Fibroblast of peridontal ligament (primary cell): Measurements from ENCODE around the gene ARFIP1.
A peak's percentile ranks its signal among the peaks of the same experiment; 100 is the strongest.
"Not testable (repeated sequence)": the region's sequence is repeated elsewhere in the genome, so short reads cannot be mapped to it uniquely, and the experiment has no call there.

Experiments
- DNase-seq: peaks from one replicate; pipeline ENCODE4 v3.0.0-alpha.2; 2010; ENCODE audit errors: extremely low read depth

ARFIP1 gene

DNA sequence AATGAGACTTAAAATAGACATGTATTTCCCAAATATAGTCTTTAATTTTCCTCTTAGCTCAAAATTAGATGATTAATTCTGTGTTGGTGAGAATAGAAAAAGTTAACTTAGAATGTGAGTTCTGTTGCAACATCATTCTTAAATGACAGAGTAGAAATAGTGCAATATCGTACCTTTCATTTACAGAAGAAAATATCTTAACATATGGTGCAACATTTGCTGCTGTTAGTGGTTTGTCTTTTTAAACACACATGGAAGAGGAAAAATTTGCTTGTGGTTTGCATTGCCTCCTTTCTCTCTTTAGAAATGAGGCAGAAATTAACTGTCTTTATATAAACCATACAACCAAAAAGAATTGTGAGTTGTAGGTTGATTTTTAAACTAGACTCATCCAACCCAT, 117.1 kb downstream of the ARFIP1 start:
- DNase-seq, result peak; percentile 84

DNA sequence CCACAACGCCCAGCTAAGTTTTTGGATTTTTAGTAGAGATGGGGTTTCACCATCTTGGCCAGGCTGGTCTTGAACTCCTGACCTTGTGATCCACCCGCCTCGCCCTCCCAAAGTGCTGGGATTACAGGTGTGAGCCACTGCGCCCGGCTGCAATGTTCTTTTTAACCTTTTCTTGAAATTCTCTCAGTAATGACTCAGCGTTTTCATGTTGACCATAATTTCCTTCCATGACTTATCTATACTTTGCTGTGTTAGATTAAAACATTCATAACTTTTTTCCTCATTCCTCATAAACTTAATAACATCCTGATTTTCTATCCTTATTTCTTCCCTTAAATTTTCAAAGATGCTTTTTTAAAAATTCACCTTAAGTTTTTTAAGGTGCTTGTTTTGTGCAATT, 118.4 kb downstream of the ARFIP1 start:
- not testable (repeated sequence) for DNase-seq

DNA sequence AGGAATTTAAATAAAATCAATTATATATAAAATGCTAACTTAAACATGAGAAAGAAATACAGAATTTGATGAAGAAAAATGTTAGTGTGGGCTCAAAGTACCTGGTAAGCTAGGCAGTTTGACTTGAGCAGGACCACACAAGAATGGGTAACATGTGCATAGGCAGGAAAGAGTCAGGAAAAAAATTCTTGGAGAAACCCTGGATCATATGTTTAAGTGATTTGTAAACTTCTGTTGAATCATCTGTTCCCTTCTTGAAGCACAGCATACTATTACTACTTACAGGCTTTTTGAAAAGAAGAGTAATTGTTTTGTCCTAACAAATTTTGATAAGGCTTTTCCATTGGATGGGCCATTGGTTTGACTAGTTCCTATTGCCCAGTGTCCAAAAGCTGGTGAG, 118.9 kb downstream of the ARFIP1 start:
- no peak for DNase-seq

DNA sequence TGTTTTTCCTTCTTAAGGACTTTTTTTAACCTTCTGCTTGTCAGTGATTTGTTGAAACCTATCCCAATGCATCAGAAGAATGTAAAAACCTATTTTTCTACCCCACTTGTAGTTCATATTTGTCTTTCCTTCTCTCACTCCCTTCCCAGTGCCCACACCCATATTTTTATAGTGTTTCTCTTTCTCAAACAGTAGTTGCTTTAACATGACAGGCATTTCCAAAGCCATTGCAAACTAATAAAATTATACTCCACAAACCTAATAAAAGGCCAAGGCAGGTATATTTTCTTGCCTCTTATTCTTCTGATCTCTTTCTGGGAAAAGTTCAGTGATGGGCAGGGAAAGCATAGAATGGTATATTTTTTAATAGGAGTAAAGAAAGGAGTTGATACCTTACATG, 120.6 kb downstream of the ARFIP1 start:
- DNase-seq, result no peak

DNA sequence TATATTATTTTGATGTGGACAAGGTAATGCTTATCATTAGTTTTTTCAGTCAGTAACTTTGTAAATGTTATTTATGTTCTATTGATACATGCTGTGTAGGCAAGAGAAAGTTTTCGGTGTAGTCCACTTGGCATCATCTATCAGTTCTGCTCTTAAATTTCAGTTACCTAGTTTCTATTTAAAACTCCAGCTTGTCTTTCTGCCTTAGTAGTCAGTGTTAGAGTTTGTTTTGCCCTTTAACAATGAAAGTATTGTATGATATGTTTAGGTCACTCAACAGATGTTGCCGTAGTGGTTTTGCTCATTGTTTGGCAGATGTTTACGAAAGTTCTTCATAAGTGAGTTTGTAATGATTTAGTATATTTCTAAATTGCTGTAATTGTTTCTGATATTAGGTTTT, 121.5 kb downstream of the ARFIP1 start:
- DNase-seq, result no peak

DNA sequence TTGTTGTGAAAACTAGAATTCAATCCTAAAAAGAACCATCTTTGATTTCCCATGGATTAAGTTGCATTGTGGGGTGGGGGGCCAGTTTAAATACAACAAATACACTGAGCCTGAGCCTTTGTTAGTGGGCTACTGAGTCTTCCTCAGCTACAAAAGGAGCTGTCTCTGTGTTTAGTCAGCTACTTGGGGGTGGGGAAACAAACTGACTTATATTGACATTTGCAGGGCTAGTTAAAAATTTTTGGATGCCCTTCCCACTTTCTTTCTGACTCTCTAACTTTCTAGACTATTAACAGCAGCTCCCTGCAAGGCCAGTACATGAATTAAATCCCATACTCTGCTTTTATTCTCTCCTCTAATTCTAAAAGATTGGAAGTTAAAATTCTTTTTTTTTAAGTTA, 123.9 kb downstream of the ARFIP1 start:
- DNase-seq, result no peak

DNA sequence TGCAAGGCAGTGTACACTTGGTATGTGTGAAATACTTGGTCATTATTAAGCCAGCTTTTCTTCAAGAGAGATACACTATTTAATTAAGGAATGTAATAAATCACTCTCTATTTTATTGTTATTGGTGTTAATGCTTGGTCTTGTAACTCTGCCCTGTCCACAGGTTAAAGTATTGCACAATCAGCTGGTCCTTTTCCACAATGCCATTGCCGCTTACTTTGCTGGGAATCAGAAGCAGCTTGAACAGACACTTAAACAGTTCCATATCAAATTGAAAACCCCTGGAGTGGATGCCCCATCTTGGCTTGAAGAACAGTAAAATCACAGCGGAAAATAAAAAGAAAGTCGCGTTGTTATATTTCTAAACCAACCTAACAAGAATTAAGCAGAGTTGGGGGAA, 130.1 kb downstream of the ARFIP1 start:
- no peak for DNase-seq

DNA sequence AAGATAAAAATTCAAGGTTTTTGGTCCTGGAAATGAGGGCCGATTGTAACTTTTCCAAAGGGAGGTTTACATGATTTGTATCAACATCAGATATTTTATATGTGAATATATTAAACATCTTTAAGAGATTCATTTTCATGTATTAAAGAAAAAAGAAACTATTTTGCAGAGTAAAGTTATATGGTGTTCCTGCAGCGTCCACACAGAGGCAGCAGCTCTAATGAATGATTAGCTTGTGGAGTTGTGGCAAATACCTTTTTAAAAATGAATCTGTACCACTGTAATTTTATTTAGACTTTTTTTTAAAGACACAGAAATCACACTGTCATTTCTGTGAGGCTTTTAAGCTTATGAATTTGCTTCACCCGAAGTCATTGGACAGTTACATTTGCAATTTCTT, 130.8 kb downstream of the ARFIP1 start:
- DNase-seq, result no peak

DNA sequence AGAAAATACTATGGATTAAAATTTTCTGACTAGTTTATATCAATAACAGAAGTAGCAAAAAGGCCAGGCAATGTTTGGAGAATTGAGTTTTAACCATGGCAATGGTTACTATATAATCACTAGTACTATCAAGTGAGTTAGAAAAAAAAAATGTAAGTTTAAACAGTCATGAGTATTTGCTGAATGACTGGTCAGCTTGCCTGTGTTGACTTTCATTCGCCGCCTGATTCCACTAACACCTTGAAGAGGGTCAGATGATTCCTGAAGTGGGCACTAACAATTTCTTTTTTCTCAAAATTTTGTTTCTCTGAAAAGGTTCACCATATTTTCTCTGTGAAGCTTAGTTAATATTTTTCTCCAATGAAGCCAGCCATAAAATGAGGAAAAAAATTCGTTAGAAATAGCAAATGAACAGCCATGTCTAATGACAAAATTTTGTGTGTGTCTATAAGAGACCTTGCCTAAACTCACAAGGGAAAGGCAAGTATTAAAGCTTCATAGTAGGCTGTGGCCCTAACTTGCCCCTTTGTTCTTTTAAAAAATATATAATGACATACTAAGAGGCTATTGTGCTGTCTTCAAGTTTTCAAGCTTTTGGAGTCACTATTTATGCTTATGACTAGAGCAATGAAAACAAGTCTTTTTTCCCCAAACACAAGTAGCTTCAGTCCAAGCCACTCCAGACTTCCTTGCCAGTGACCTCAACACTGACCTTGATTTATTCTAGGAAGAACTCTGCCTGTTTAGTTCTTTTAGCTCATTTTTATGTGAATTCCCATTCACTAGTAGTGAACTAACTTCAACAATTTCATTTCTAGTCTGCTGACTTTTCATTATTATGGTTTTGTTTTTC, 138.0 kb downstream of the ARFIP1 start:
- no peak for DNase-seq

DNA sequence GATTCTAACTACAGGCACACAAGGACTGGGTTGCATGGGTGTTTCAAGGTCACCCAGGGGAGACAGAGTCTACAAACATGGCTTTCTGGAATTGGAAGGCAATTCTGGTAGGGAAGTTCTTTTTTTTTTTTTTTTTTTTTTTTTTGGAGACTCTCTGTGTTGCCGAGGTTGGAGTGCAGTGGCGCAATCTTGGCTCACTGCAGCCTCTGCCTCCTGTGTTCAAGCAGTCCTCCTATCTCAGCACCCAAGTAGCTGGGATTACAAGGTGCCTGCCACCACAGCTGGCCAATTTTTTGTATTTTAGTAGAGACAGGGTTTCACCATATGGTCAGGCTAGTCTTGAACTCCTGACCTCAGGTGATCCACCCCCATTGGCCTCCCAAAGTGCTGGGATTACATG, 140.1 kb downstream of the ARFIP1 start:
- DNase-seq, result no peak

DNA sequence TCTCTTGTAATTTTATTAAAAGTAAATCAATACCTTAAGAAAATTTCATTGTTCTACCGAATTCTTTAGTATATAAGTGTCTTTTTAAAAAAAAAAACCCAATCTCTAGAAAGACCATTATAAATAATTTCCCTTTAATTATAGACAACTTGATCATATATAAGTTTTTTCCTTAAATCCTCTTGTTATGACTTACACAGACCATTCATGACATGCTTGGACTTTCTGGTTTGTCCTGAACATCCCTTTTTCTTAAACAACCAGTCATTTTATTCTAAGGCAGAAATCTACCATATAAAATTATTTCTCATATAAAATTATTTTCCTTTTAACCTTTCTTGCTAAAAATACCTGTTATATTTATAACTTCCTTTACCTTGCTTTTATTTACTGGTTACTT, 141.0 kb downstream of the ARFIP1 start:
- DNase-seq, result no peak

DNA sequence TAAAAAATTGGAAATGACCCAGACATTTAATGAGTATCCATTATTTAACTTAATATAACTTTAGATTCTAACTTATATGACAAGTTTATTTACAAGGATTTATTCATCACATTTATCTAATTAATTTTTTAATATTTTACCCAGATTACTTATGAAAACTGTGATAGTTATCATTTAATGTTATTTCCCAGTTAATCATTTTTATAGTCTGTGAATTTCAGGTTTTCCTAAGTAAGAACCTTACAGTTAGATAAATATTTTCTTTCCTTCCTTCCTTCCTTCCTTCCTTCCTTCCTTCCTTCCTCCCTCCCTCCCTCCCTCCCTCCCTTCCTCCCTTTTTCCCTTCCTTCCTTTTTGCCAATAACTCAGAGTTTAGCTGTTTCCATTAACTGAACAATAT, 141.5 kb downstream of the ARFIP1 start:
- no peak for DNase-seq

DNA sequence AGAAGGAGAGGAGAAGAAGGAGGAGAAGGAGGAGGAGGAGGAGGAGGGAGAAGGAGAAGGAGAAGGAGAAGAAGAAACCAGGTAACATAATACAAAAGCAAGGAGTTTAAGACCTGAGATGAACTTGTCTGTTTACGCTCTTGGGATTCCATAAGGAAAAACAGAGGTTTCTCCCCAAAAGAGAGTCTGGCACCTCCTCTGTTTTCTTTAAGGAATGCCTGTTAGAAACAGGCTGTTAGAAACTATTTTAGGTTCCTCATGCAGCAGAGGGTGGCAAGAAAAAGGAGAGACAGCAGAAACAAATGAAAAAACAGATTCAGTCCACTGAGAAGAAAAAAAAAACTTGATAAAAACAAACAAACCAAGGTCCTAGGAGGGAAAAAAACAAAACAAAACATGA, 146.1 kb downstream of the ARFIP1 start:
- no peak for DNase-seq

DNA sequence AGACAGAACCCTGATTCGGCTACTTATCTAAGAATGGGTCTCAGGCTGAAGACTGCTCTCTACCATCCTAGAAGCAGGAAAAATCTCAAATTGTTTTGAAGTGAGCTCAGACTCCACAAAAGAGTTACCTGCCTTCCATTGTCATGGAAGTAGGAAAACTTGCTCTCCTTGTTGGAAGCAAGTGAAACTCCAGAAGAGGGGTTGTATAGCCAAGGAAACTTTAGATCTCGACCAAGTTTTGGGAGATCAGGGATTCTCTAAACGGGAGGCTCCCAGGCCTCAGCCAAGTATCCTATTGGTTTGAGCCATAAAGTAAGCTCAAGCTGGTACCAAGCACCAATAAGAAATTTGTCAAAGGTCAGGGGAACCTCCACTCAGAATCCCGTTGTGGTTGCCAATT, 147.2 kb downstream of the ARFIP1 start:
- DNase-seq, result no peak

DNA sequence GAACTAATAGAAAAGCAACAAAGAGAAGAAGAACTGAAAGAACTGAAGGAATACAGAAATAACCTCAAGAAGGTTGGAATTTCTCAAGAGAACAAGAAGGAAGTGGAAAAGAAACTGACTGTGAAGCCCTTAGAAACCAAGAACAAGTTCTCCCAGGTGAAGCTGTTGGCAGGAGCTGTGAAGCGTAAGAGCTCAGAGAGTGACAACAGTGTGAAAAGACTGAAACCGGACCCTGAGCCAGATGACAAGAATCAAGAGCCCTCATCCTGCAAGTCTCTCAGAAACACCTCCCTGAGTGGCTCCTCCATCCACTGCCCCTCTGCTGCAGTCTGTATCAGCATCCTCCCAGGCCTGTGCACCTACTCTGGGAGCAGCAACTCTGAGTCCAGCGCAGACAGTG, 148.0 kb downstream of the ARFIP1 start:
- no peak for DNase-seq

DNA sequence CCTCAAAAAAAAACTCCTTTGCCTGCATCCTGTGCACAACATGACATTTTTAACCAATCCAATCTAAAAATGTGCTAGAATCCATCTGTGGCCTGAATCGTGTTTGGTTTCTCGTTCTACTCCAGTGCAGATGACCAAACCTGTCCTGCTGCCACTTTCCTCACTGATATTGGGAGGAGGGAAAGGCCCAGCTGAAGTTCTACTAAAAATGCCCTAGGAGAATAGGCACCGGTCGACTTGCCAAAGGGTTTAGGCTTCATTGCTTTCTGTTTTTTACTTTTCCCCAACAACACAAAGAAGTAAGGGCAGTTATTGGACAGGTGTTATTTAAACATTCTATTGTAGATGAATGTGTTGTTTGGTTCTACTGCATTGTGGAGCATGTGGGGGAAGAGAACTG, 148.5 kb downstream of the ARFIP1 start:
- DNase-seq, result no peak

DNA sequence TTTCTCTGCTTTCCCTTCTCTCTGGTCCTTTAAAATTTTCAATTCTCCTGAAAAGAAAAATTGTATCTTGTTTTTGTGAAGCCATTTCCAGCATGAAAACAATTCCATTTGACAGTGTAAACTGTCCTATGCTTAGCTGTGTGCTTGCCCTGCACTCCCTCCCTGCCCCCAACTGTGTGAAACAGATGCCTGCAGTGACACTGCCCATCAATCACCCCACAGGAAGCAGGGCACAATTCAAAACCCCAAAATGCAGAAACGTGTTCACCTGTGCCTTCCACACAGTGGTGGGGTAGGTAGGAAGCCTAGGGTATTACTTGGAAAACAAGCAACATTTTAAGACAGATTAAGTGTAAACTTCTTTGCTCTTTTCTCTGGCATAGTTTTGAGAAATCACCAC, 150.1 kb downstream of the ARFIP1 start:
- no peak for DNase-seq

DNA sequence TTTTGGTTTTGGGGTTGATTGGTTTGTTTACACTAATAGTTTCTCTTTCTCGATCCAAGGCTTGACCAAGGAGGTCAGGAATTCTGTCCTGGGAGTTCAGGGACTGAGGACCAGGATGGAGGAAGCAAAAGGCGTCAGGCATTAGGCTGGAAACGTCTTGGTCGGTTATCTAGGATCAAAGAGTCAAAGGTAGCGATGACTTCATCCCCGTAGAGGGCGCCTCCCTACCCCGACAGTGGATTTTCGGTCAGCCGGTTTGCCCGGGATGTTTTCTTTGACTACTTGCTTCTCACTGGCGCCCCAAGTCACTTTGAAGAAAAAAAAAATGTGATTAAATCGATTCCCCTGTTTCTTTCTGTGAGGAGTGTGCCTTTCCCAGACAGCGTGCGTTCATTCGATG, 155.4 kb downstream of the ARFIP1 start:
- no peak for DNase-seq

DNA sequence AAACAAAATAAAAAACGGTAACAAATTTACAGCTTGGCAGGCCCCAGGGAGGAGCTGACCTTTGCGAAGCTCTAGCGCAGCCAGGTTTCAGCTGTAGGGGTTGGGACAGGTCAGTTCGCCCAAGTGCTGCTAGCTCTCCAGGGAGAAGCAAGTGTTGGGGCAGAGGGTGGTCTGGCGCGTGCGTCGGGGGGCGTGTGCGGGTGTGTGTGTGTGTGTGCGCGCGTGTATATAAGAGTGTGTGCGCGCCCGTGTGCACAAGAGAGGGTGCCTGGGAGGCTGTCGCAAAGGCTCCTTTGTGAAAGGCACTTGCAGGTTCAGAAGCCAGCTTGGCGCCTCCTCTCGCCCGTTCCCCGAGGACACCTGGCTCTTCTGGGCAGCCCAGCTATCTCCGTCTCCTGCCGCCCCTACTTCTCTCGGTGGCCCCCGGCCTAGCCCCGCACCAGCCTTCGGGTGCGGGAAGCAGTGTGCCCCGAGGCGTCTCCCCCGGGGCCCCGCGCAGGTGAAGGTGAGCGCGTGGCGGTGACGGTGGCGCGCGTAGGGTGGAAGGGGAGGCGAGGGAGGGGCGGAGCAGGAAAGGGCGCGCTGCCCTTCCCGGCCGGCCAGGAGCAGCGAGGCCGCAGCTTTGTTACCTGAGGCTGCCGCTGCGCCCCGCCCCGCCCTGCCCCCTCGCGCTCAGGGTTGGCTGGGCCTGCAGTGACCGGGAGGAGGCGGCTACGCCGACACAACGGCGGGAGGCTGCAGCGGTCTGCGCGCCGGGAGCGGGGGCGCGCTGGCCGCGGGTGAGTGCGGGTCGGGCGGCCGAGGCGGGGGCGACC, 156.1 kb downstream of the ARFIP1 start, which contains the start of gene FHDC1:
FHDC1 (plus strand) TSS at position 693 of the 815 bp plus-strand sequence. CDS start 6,735 bp downstream, outside the sequence.
- DNase-seq, result no peak

DNA sequence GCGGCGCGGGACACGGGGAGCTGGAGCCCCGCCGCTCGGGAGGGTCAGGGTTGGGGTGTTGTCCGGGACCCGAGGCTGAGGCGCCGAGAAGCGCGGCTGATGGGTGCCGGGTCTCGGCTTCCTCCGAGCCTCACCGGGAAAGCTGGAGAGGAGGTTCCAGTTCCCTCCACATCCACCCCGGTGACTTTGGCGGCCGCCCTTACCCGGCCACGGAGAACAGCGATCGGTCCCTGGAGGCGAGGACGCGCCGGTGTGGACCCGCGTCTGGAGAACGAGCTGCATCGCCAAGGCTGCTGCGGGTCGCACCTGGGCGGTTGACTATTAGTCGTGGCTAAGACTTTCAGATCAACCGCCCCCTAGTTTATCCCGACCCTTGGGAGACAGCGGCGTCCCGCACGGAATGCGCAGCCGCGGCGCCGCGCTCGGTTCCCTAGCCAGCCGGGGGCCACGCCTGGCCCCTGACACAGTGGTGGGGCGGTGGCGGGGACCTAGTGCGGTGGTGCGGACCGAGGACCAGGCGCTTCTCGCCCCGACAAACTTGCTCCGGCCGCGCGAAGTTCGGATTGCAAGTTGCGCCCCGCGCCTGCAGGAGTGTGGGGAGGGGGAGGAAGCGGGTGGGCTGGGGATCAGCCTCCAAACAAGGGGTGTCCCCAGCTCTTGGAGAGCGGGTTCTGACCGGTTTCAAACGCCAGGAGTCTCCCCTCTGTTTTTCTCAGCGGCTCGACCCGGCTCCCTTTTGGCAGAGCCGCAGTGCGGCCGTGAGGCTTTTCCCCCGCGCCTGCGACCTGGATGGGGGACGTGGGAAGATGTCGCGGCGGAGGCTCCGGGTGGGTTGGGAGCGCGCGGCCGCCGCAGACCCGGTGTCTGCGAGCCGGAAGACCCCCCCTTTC, 156.9 kb downstream of the ARFIP1 start:
- DNase-seq, result peak; percentile 11

DNA sequence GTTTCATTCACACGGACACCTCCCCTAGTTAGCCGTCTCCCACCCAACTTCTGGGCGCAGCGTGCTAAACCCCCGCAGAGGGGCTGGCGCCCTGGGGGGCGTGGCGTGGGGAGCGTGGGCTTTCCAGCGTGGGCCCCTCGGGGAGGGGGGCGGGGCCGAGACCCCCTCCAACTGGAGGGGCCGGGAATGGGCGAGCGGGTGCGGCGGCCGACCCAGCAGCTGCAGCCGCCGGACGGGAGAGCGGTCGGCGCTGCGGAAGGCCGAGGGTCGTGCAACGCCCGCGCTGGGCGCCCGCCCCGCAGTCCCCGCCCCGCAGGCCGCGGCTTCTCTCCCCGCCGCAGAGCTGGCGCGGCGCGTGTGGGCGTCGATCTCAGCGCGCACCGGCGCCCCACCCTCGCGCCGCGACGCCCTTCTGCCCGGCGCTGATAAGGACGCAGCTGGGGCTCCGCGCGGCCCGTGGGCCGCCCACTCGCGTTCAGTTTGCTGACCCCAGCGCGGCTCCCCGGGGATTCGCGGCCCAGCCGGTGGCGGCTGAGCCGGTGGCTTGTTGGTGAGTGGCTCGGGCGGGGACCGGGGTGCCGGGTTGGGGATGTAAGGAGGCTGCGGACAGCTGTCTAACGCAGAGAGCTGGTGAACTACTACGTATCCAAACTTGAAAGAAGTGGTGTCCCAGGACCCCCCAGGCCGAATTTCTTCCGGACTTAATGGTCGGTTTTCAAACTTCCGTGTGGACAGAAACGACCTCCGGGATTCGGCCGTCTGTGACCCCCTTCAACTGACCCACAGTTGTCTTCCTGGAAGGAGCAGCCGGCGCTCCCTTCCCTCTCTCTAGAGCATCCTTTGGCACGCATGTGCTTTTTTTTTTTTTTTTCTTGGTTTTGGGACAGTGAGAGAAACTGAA, 157.8 kb downstream of the ARFIP1 start:
- DNase-seq, result peak; percentile 48
